K562 (cell line): ENCODE results near the gene SRCIN1. TPM values are rescaled to one million over a fixed set of nuclear protein-coding genes. Genes with fewer than 3 reads are reported as not detected.

Experiments
- ARHGAP35 ChIP-seq: fragments of 450-650 bp; IDR thresholded peaks from 2 replicates; pipeline ENCODE4 v1.6.1; 2018; ENCODE audit not compliant: partially characterized antibody
- CBFA2T3 ChIP-seq: fragments of 450-650 bp; IDR thresholded peaks from 2 replicates; pipeline ENCODE4 v1.6.1; 2017
- CXXC5 ChIP-seq: fragments of 250-450 bp; sonication (Bioruptor Pico); IDR thresholded peaks from 2 replicates; pipeline ENCODE4 v1.8.0; 2022; ENCODE audit warnings: inconsistent platforms, mild to moderate bottlenecking, moderate library complexity
- DMBX1 ChIP-seq: fragments of 250-450 bp; sonication (Bioruptor Pico); IDR thresholded peaks from 2 replicates; pipeline ENCODE4 v1.8.0; 2022; ENCODE audit warnings: inconsistent platforms, mild to moderate bottlenecking, moderate library complexity, borderline replicate concordance
- HDAC1 ChIP-seq, 2 experiments: fragments of 450-650 bp; IDR thresholded peaks; 2 replicates each; pipeline ENCODE4 v1.6.1; 2016 to 2017; ENCODE audit warnings: inconsistent platforms in 1 of 2, mild to moderate bottlenecking in 1 of 2, moderate library complexity in 1 of 2
- NEUROD1 ChIP-seq: fragments of 150-350 bp; IDR thresholded peaks from 2 replicates; pipeline ENCODE4 v1.6.1; 2014; ENCODE audit warnings: borderline replicate concordance, low read length, low read depth; ENCODE audit not compliant: partially characterized antibody
- NFIC ChIP-seq: fragments of 450-650 bp; IDR thresholded peaks from 2 replicates; pipeline ENCODE4 v1.6.1; 2017; ENCODE audit warnings: mild to moderate bottlenecking, inconsistent platforms
- NR2C2 ChIP-seq, 2 experiments: fragments of 200-800 bp in 1 of 2; sonication (Bioruptor generic) in 1 of 2; sonication (generic) in 1 of 2; formaldehyde crosslinking in 1 of 2; IDR thresholded peaks; 2 replicates each; pipeline versions ENCODE4 v1.6.1 to v1.8.0; 2016 to 2022; ENCODE audit warnings: mild to moderate bottlenecking in 1 of 2, missing compliant biosample characterization in 1 of 2, missing genetic modification characterization in 1 of 2, missing genetic modification reagents in 1 of 2
- PHB ChIP-seq: fragments of 250-450 bp; sonication (Bioruptor Pico); IDR thresholded peaks from 2 replicates; pipeline ENCODE4 v1.5.0; 2021
- RBM34 ChIP-seq: fragments of 200-400 bp; formaldehyde crosslinking; IDR thresholded peaks from 2 replicates; pipeline ENCODE4 v1.6.1; 2018; ENCODE audit warnings: low read length, borderline replicate concordance; ENCODE audit not compliant: insufficient read depth
- SMARCC2 ChIP-seq: fragments of 450-650 bp; IDR thresholded peaks from 2 replicates; pipeline ENCODE4 v1.6.1; 2017; ENCODE audit warnings: antibody characterized with exemption, moderate library complexity, mild to moderate bottlenecking, low read depth
- U2AF1 ChIP-seq: fragments of 200-400 bp; formaldehyde crosslinking; optimal IDR thresholded peaks from 2 replicates; pipeline ENCODE3; 2017; ENCODE audit warnings: mild to moderate bottlenecking, low read depth, low read length, moderate library complexity
- ZFPM2 ChIP-seq: fragments of 250-450 bp; sonication (Bioruptor Pico); IDR thresholded peaks from 2 replicates; pipeline ENCODE4 v1.5.1; 2022; ENCODE audit warnings: mild to moderate bottlenecking
- ZNF124 ChIP-seq: sonication (generic); formaldehyde crosslinking; IDR thresholded peaks from 2 replicates; pipeline ENCODE4 v1.8.1; 2022; ENCODE audit warnings: missing genetic modification reagents
- polyA plus RNA-seq, 8 experiments: library from polyadenylated mRNA; depleted of rRNA in 4 of 8; stranded (reverse) in 5 of 8; unstranded in 3 of 8; fragments of >200 nt; fragmentation: Nextera tagmentation in 2 of 8; fragmentation: Illumina TruSeq in 1 of 8; extraction: Ambion mirVana in 2 of 8; extraction: Trizol in 1 of 8; gene quantifications; 2 replicates each; pipeline versions ENCODE4 v1.2.1 to v1.2.3, GENCODE V29; 2011 to 2014; ENCODE audit warnings: inconsistent platforms in 1 of 8, missing spikeins in 1 of 8
- total RNA-seq, 7 experiments: library from RNA; depleted of rRNA in 6 of 7; stranded (reverse); fragments of >200 nt in 6 of 7; fragmentation: Illumina TruSeq in 2 of 7; extraction: Trizol in 2 of 7; gene quantifications; 2 replicates each; pipeline versions ENCODE4 v1.2.1 to v1.2.3, GENCODE V29; 2011 to 2021; ENCODE audit warnings: low replicate concordance in 1 of 7
- TF ChIP-seq, protein P1 (sequence below), 2 experiments: fragments of 450-650 bp in 1 of 2; sonication (generic) in 1 of 2; formaldehyde crosslinking in 1 of 2; IDR thresholded peaks in 1 of 2; conservative IDR thresholded peaks in 1 of 2; 2 replicates each; pipeline versions ENCODE4 v1.6.1 to v1.8.1; 2016 to 2023; ENCODE audit warnings: mild to moderate bottlenecking in 2 of 2, moderate library complexity in 2 of 2, inconsistent platforms in 1 of 2, missing genetic modification reagents in 1 of 2
- TF ChIP-seq, protein P2 (sequence below): fragments of 250-450 bp; sonication (Bioruptor Pico); IDR thresholded peaks from 2 replicates; pipeline ENCODE4 v1.8.0; 2022; ENCODE audit warnings: moderate library complexity, mild to moderate bottlenecking, inconsistent platforms
- TF ChIP-seq, protein P3 (sequence below): fragments of 450-650 bp; IDR thresholded peaks from one replicate; pipeline ENCODE4 v1.6.1; 2018; ENCODE audit warnings: mild to moderate bottlenecking, moderate library complexity; ENCODE audit not compliant: partially characterized antibody
- TF ChIP-seq, protein P4 (sequence below): sonication (generic); formaldehyde crosslinking; IDR thresholded peaks from 2 replicates; pipeline ENCODE4 v1.8.1; 2023; ENCODE audit warnings: mild to moderate bottlenecking, missing genetic modification reagents
- TF ChIP-seq, protein P5 (sequence below), 3 experiments: IDR thresholded peaks in 2 of 3; conservative IDR thresholded peaks in 1 of 3; 2 replicates each; pipeline ENCODE4 v1.5.1; 2011 to 2012; ENCODE audit warnings: low read length in 3 of 3, mild to moderate bottlenecking in 3 of 3, control low read depth in 2 of 3, improper control_type of control experiment in 1 of 3, inconsistent platforms in 1 of 3, low read depth in 1 of 3, mixed read lengths in 1 of 3, moderate library complexity in 1 of 3; ENCODE audit not compliant: insufficient read depth in 2 of 3

The SRCIN1 gene
- total and polyA plus RNA-seq, 9 of the 15 experiments (the other 6 are each of a cell fraction or from before 2014, with no cell fraction given): 0.09 to 0.33 (median 0.13) TPM; not detected in 6

DNA sequence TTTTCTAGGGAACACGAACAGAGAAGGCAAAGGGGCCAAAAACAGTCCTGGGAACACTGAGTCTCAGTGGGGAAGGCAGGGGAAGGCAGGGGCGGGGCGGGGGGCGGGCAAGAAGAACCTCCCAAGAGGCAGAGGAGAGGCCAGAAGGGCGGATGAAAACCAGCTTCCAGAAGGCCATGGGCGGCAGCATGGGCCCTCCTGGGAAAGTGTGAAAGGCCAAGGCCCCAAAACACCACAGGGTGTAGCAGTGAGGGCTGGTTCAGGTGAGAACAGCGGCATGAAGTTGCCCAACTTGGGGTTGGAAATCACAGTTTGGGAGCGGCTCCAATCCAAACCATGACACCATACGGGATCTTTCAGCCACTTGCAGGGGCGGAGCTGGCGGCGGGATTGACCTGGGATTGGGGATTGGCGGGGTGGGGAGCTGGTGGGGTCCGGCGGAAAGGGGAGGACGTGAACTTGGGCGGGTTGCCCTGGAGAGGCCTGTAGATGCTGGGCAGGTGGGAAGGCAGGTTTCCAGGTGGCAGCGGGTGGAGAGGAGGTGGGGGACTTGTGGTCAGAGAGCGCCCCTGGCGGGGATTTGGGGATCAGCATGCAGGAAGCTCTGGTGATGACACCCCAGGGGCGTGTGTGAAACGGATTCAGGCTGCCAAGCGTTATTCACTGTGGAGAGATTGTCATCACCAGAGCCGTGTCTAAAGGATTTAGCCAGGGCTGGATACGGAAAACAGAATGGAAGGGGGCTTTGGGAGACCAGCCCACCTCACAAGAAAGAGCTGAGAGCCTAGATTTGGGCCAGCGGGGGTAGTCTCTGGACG lies 96.6 kb downstream of the SRCIN1 start (continued):
- no peak for TF ChIP-seq PHB (CRISPR knock-in tag)
- TF ChIP-seq SMARCC2: no peak
- TF ChIP-seq HDAC1 (IDR thresholded peaks at IDR 0.05): peak in 1 of 2 experiments; percentile 48; a peak in 1 of 4 replicates
- no peak for TF ChIP-seq ZNF124 (CRISPR knock-in tag)
- no peak for TF ChIP-seq DMBX1 (CRISPR knock-in tag)
- peak; percentile 23; the same call in 1 of the 2 replicates for TF ChIP-seq NFIC
- TF ChIP-seq, protein P1, sequence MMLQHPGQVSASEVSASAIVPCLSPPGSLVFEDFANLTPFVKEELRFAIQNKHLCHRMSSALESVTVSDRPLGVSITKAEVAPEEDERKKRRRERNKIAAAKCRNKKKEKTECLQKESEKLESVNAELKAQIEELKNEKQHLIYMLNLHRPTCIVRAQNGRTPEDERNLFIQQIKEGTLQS (IDR thresholded peaks at IDR 0.05): peak; percentile 83
- TF ChIP-seq, protein P1 (CRISPR knock-in tag; conservative IDR thresholded peaks at IDR 0.05): no peak
- no peak for TF ChIP-seq RBM34
- TF ChIP-seq ZFPM2 (CRISPR knock-in tag): no peak
- TF ChIP-seq CXXC5 (CRISPR knock-in tag): peak; percentile 31; the same call in 1 of the 2 replicates
- TF ChIP-seq U2AF1: no peak
- no peak for TF ChIP-seq ARHGAP35
- TF ChIP-seq, protein P2, sequence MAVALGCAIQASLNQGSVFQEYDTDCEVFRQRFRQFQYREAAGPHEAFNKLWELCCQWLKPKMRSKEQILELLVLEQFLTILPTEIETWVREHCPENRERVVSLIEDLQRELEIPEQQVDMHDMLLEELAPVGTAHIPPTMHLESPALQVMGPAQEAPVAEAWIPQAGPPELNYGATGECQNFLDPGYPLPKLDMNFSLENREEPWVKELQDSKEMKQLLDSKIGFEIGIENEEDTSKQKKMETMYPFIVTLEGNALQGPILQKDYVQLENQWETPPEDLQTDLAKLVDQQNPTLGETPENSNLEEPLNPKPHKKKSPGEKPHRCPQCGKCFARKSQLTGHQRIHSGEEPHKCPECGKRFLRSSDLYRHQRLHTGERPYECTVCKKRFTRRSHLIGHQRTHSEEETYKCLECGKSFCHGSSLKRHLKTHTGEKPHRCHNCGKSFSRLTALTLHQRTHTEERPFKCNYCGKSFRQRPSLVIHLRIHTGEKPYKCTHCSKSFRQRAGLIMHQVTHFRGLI (CRISPR knock-in tag): no peak
- TF ChIP-seq NR2C2 (CRISPR knock-in tag; IDR thresholded peaks at IDR 0.05): no peak
- no peak for TF ChIP-seq NR2C2 (tag; IDR thresholded peaks at IDR 0.05)
- peak; percentile 20 for TF ChIP-seq NEUROD1
- TF ChIP-seq, protein P3, sequence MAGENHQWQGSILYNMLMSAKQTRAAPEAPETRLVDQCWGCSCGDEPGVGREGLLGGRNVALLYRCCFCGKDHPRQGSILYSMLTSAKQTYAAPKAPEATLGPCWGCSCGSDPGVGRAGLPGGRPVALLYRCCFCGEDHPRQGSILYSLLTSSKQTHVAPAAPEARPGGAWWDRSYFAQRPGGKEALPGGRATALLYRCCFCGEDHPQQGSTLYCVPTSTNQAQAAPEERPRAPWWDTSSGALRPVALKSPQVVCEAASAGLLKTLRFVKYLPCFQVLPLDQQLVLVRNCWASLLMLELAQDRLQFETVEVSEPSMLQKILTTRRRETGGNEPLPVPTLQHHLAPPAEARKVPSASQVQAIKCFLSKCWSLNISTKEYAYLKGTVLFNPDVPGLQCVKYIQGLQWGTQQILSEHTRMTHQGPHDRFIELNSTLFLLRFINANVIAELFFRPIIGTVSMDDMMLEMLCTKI: no peak
- TF ChIP-seq, protein P4, sequence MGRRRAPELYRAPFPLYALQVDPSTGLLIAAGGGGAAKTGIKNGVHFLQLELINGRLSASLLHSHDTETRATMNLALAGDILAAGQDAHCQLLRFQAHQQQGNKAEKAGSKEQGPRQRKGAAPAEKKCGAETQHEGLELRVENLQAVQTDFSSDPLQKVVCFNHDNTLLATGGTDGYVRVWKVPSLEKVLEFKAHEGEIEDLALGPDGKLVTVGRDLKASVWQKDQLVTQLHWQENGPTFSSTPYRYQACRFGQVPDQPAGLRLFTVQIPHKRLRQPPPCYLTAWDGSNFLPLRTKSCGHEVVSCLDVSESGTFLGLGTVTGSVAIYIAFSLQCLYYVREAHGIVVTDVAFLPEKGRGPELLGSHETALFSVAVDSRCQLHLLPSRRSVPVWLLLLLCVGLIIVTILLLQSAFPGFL (CRISPR knock-in tag): no peak
- TF ChIP-seq CBFA2T3: no peak
- TF ChIP-seq, protein P5, sequence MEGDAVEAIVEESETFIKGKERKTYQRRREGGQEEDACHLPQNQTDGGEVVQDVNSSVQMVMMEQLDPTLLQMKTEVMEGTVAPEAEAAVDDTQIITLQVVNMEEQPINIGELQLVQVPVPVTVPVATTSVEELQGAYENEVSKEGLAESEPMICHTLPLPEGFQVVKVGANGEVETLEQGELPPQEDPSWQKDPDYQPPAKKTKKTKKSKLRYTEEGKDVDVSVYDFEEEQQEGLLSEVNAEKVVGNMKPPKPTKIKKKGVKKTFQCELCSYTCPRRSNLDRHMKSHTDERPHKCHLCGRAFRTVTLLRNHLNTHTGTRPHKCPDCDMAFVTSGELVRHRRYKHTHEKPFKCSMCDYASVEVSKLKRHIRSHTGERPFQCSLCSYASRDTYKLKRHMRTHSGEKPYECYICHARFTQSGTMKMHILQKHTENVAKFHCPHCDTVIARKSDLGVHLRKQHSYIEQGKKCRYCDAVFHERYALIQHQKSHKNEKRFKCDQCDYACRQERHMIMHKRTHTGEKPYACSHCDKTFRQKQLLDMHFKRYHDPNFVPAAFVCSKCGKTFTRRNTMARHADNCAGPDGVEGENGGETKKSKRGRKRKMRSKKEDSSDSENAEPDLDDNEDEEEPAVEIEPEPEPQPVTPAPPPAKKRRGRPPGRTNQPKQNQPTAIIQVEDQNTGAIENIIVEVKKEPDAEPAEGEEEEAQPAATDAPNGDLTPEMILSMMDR (IDR thresholded peaks at IDR 0.05 in 2 of 3, conservative IDR thresholded peaks at IDR 0.05 in 1 of 3; ENCODE audit: insufficient read depth in 2 of 3, low read depth in 1 of 3, low read length in 3 of 3): peak; percentile 91 to 94 (median 92)
